CD4-positive, alpha-beta T cell treated with Interleukin-17A for 1 hour (primary cell): ENCODE results near the gene GDI2.
"Not testable (repeated sequence)": the region's sequence is repeated elsewhere in the genome, so short reads cannot be mapped to it uniquely, and the experiment has no call there.

Experiments
- DNase-seq: peaks from one replicate; pipeline ENCODE4 v3.0.0-alpha.2; 2020

The GDI2 gene

GRCh38 chr10:5813341-5814109 is at the start of gene GDI2:
Gene GDI2 (minus strand): TSS chr10:5813434. CDS start chr10:5813258, 176 bp downstream.
- peak; percentile 97 for DNase-seq

GRCh38 chr10:5862360-5862961 is 49.2 kb upstream of the GDI2 start:
- DNase-seq: no peak

- DNase-seq: no peak
Measured at GRCh38 chr10:5860066-5860465, 46.8 kb upstream of the GDI2 start.

GRCh38 chr10:5858811-5859210 is 45.6 kb upstream of the GDI2 start:
- no peak for DNase-seq

GRCh38 chr10:5856701-5857004 is 43.4 kb upstream of the GDI2 start:
- DNase-seq: no peak

- DNase-seq: no peak
Measured at GRCh38 chr10:5855979-5856700, 42.9 kb upstream of the GDI2 start.

- DNase-seq: no peak
Measured at GRCh38 chr10:5854131-5854475, 40.9 kb upstream of the GDI2 start.

GRCh38 chr10:5846667-5847066 is 33.4 kb upstream of the GDI2 start:
- DNase-seq: not testable (repeated sequence)

GRCh38 chr10:5844345-5845055 is 31.3 kb upstream of the GDI2 start:
- DNase-seq: no peak

GRCh38 chr10:5843686-5844344 is 30.6 kb upstream of the GDI2 start:
- DNase-seq: no peak

GRCh38 chr10:5841965-5842364 is 28.7 kb upstream of the GDI2 start:
- DNase-seq: no peak

GRCh38 chr10:5840314-5841307 is 27.4 kb upstream of the GDI2 start:
- no peak for DNase-seq

GRCh38 chr10:5836181-5836580 is 22.9 kb upstream of the GDI2 start:
- DNase-seq: not testable (repeated sequence)

- DNase-seq: no peak
Measured at GRCh38 chr10:5835446-5836095, 22.3 kb upstream of the GDI2 start.

- DNase-seq: no peak
Measured at GRCh38 chr10:5833814-5834213, 20.6 kb upstream of the GDI2 start.

GRCh38 chr10:5832946-5833345 is 19.7 kb upstream of the GDI2 start:
- no peak for DNase-seq

GRCh38 chr10:5831446-5831782 is 18.2 kb upstream of the GDI2 start:
- no peak for DNase-seq

- DNase-seq: no peak
Measured at GRCh38 chr10:5830629-5831445, 17.6 kb upstream of the GDI2 start.

- no peak for DNase-seq
Measured at GRCh38 chr10:5829267-5829666, 16.0 kb upstream of the GDI2 start.

- no peak for DNase-seq
Measured at GRCh38 chr10:5828725-5829124, 15.5 kb upstream of the GDI2 start.
